Measurements from ENCODE around the gene ARL14EPL.

DNA sequence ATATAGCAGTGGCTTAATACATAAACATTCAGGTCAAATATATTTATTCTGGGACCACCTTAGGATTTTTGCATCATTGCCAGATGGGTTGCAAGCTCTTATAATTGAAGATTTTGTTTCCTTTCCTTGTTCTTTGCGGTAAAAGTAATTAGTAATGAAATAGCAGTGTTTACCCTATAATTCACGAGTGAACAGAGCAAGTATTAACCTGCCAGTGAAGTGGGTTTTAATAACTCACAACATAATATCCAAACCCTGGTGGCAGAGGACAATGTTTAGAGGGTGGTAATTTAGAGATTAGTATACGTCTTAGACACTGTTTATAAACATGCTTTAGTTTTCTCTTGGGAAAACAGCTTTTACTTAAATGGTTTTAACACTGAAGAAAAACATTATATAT, 11.8 kb downstream of the ARL14EPL start:
- TF ChIP-seq, protein P1, sequence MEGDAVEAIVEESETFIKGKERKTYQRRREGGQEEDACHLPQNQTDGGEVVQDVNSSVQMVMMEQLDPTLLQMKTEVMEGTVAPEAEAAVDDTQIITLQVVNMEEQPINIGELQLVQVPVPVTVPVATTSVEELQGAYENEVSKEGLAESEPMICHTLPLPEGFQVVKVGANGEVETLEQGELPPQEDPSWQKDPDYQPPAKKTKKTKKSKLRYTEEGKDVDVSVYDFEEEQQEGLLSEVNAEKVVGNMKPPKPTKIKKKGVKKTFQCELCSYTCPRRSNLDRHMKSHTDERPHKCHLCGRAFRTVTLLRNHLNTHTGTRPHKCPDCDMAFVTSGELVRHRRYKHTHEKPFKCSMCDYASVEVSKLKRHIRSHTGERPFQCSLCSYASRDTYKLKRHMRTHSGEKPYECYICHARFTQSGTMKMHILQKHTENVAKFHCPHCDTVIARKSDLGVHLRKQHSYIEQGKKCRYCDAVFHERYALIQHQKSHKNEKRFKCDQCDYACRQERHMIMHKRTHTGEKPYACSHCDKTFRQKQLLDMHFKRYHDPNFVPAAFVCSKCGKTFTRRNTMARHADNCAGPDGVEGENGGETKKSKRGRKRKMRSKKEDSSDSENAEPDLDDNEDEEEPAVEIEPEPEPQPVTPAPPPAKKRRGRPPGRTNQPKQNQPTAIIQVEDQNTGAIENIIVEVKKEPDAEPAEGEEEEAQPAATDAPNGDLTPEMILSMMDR (IDR thresholded peaks at IDR 0.05; ENCODE audit: insufficient read depth, low read depth, low read length) = no peak
- TF ChIP-seq EZH2 (IDR thresholded peaks at IDR 0.05; ENCODE audit: insufficient read depth, low read length) = no peak
